Stimulated activated CD4-positive, alpha-beta T cell treated with anti-CD3 and anti-CD28 coated beads, Interleukin-15, amount 100 ng/mL, for 1 hour (primary cell): ENCODE measurements around the gene TRPV5.
"Not testable (repeated sequence)": the region's sequence is repeated elsewhere in the genome, so short reads cannot be mapped to it uniquely, and the experiment has no call there.

Experiments
- DNase-seq, 2 donors: peaks; one replicate each; pipeline ENCODE4 v3.0.0-alpha.2; 2020; ENCODE audit warnings: low read depth in 1 of 2, low spot score in 1 of 2

Gene TRPV5

DNA sequence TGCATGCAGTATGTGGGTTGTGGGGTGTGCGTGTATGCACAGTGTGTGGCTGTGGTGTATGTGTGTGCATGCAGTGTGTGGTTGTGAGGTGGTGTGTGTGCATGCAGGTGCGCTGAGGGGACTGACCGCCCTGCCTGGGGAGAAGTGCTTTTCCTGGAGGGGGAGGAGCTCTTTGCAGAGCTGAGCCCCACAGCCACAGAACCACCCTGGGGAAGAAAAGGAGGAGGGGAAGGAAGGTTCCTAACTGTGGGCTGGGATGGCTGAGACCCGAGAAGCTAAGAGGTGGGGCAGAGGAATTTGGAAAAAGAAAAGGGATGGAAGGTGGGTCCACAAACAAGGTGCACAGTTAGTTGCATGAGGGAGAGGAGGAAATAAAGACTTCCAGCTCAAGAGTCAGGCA is at the start of gene TRPV5:
TSS of gene TRPV5 (minus strand) at position 123 of the 400 bp plus-strand sequence. CDS start 287 bp downstream, outside the sequence.
- DNase-seq: no peak

DNA sequence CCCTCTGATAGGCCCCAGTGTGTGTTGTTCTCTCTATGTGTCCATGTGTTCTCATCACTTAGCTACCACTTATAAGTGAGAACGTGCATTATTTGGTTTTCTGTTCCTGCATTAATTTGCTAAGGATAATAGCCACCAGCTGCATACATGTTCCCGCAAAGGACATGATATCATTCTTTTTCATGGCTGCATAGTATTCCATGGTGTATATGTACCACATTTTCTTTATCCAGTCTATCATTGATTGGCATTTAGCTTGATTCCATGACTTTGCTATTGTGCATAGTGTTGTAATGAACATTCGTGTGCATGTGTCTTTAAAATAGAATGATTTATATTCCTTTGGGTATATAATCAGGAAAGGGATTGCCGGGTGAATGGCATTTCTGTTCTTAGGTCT is 44.9 kb upstream of the TRPV5 start:
- DNase-seq: not testable (repeated sequence)

DNA sequence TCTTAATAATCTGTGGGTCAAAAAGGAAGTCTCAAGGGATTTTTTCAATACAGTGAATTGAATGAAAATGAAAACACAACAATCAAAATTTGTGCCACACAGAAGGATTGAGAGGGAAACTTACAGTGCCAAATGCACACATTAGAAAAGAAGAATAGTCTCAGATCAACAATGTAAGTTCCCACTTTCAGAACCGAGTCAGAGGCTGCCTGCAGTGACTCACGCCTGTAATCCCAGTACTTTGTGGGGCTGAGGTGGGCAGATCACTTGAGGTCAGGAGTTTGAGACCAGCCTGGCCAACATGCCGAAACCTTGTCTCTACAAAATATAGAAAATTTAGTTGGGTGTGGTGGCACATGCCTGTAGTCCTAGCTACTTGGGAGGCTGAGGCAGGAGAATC is 41.1 kb upstream of the TRPV5 start:
- no peak for DNase-seq

DNA sequence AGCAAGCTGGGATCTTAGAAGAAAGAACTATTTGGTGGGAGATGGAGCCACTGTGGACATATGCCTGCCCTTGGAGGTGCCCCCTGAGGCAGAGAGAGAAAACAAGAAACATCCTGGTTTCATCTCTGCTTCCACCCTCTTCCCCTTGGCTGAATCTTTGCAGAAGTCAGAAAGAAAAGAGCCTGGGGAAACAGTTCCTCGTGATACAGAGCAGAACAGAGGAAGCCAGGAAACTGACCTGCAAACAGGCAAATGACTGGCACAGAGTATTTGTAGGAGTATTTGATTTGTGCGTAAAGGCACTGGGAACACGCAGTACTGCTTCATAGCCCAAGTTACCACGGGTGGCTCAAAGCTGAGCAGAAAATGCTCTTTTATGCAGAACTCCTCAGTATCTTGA is 35.6 kb upstream of the TRPV5 start:
- DNase-seq: no peak

DNA sequence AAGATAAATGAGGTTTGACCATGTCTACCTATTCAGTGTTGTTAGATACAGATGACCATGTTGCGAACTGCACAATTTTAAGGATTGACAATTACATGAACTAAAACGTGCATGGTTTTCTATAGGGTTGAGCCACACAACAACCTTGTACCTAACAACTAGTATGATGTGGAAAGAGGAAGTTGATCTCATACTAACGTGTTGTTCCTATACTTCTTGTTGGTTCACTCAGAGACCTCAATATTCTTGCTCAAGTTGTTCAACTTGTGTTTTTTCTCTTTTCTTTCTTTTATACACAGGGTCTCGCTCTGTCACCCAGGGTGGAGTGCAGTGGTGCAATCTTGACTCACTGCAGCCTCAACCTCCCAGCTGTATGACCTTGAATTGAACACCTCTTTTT is 34.7 kb upstream of the TRPV5 start:
- DNase-seq: no peak

DNA sequence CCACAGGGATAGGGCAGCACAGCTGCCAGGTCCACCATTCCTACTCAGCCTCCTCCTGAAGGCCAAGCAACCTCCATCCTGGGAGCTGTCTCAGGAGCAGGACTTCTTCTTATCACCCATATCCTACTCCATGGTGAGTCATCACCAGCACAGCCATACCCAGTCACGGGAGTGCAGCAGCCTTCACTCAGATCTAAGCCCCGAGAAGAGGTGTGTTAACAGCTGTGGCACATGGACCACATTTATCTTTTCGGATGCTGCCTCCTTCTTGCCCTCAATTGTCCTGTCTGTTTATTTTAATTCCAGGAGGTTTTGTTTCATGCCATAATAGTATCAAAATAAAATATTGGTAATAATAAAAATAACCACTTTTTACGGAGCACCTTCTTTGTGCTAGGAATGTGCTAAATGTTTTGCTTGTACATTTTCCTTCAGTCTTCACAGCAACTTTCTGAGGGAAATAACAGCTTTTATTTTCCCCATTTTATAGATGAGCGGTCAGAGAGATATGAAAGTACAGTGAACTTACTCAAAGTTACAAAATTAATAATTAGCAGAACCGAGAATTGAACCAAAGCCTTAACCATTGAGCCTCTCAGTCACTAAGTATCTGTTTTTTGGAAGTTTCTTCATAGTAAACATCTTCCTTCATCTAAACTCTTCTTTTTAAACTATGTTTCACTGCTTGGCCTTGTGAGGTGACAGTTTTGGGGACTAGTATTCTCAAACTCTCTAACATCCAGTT is 31.1 kb upstream of the TRPV5 start:
- DNase-seq: no peak

DNA sequence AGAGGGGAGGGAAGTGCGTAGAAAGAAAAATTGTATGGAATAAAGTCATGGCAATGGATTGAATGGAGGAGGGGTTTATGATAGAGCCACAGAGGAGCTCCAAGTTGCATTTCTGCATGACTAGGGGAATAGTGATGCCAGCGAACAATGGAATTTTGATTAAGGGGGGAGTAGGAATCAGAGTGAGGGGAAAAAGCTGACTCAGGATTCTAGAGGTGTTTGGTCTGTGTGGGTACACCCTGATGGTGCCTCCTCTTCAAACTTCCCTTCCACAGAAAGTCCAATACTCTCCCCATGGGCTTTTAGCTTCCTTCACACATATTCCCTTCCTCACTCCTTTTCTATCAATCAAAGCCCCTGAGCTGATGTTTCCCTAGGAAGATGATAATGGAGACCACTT is 30.4 kb upstream of the TRPV5 start:
- DNase-seq: no peak

DNA sequence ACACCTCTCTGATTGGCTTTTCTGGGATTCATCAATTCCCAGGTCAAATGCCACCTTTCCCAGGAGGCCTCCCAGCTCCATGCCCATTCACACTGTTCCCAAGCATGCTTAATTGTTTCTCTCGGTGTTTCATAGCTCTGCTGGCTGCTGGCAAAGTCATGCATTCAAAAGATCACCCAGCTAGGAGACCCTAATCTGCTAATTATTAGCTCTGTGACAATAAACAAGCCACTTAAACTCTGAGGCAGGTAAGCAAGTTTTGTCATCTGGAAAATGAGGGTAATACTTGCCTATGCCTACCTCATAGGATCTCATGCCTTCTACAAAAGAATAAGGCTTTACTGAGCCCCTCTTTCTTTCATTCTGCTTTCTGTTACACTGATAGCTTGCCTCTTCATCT is 29.4 kb upstream of the TRPV5 start:
- DNase-seq: no peak

DNA sequence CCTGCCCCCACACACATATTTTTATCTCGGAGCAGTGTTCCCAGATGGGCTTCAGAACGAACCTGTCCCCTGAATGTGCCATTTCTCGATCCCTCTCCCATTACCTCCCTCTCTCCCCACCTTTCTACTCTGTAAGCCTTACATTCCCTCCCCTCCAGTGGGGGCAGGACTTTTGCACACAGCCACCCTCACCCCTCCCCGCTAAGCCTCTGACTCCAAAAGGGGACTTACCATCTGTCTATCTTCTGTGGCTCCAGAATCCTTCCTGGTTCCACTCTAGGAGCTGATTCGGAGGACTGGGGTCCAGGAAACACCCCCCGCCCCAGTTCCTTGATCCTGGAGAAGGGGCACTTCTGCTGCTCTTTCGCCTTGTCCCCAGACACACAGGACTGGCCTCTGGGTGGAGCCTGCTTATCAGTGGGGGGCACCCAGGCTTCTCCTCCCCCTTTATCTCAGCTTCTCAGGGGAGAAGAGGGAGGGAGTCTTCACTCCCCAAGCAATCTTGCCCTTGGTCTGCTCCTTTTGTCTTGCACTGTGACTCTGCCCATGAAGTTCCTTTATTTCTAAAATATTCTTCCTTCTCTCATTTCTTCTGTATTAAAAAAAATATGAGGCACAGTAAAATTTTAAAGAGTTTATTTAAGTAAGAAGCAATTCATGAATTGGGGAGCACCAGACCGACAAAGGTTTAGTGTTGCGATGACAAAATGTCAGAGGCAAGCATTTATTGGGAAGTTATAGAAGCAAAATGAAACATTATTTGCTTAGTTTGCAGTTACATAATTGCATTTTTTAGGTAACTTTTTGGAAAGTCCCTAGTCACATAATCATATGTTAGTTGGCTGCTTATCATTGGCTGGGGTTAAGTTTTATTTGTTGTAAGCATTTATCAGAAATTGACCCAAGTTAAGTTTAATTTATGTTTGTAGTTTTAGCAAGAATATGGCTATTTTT is 28.7 kb upstream of the TRPV5 start, which contains the start of gene KEL:
TSS of gene KEL (minus strand) at position 391 of the 954 bp plus-strand sequence. CDS start at position 234, 157 bp downstream.
- no peak for DNase-seq

DNA sequence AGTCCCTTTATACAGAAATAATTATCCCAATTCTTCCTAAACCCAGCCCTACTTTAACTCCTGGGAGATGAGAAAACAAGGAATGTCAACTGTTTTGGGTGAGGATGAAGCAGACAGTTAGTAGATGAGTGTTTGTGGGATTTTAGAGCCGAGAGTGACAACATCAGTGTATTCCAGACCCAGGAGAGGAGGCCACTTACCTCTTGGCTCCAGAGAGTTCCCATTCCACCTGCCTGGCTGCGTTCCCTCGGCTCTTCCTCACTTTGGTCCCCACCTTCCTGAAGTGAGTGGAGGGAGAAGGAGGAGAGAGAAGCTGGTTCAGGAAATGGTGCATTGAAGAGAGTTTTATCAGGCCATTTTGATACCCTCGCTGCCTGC is 28.0 kb upstream of the TRPV5 start:
- DNase-seq: no peak

DNA sequence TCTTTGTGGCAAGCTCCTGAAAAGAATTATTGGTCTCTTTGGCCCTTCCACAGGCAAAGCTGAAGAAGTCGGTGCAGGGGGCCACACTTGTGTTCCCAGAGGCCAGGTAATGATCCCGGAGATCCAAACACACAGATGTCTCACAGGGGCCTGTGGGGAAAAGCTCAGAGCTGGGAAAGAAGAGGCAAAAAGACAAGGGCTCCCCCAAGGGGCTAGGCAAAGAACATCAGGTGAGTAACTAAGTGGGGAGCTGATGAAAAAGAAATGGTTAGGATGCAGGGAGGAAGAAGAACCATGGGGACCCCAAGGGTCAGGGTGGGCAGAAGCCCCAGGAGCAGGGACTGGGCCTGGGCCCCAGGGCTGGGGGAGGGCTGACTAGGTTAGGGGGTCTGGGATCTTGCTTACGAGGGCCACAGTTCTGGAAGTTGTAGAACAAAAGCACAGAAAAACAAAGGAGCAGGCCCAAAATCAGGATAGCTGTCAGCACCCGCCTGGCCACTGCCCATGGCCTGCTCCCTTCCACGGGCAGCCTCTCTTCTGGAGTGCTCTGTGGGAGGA is 27.5 kb upstream of the TRPV5 start:
- no peak for DNase-seq

DNA sequence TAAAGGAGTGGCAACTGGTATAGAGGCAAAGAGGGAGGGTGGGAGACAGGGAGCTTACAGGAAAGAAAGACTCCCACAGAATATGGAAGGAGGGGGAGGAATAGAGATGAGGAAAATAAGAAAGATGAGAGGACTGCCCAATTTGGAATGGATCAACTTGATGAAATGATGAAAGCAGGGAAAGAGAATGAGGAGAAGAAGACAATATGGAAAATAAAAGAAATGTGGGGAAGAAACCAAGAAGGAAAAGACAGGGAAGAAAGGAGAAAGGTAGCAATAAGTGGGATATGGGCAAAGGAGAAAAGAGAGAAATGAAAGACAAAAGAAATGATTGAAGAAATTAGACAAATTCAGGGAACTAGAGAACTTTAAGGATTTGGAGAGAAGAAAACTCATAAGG is 25.7 kb upstream of the TRPV5 start:
- DNase-seq: no peak

DNA sequence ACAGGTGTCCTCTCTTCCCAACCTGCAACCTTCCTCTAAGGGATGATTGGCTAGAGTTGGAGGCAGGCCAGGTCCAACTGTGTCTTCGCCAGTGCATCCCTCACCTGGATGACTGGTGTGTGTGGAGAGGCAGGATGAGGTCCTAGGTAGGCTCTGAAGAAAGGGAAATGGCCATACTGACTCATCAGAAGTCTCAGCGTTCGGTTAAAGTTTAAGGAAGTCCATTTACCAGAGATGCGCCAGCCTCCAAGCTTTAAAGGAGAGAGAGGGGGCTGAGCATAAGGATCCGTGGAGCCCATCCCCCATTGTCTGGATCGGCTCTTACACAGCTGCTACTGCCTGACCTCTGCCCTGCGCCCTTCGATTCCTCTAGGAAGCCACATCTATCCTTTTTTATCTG is 24.2 kb upstream of the TRPV5 start:
- DNase-seq: no peak

DNA sequence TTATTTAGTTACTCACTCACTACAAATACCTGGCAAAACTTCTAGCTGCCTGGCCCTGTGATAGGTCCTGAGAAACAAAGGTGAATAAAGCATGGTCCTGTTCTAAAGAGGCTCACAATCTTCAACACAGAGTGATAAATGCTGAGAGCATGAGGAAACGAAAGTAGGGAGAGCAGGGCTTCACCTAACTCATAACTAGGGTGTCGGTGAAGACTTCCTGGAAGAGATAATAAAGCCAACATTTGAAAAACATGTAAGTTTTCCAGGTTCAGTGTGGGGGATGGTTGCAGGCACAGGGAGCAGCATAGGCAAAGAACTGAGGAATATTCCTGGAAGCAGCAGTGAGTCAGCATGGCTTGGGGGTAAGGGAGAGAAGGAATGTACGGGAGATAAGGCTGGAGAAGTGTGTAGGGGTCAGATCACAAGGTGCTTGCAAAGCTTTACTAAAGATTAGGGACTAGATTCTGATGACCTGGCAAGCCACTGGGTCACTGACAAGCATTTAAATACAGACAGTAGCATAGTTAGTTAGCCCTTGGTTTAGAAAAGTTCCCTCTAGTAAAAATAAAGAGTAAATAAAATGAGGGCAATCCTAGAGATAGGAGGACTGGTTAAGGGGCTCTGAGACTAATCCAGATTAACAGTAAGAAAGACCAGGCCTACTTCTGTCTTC is 23.5 kb upstream of the TRPV5 start:
- no peak for DNase-seq

DNA sequence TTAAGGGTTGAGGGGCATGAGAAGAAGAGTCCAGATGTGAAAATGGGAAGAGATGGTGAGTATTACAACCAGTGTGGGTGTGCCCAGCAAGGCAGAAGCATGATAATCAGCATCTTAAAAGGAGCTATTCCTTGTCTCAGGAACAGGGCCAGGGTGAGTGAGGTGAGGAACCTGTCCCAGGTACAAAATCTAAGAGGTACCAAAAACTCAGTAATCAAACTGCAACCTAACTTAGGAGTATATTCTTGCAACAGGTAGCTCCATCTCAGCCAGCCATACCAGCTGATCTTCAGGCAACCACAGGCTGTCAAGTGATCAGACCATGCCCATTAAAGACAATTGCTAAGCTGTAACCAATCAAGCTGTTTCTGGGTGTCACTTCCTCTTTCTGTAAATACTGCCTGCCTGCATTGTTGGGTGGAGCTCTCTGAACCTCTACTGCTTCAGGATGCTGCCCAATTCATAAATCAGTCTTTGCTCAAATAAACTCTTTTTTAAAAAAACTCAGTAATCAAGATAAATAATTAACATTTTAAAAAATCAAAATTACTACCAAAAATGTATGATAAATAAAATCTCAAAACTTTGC is 21.2 kb upstream of the TRPV5 start:
- no peak for DNase-seq

DNA sequence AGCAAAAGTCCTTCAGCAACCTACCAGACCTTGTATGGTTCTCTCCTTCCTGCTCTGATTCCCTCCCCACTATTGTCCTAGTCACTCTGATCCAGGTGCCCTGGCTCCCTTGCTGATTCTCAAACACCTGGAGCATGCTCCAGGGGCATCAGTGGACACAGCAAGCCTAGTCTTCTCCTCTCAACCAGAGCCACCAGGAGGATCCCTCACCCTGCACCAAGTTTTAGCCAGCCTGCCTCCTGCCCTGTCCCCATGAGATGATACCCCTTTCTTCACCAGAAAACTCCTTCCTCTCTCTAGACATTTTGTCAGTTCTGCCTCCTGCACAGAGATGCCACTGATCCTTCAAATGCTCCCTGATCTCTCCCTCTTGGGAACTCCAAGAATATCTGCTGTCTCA is 16.7 kb upstream of the TRPV5 start:
- no peak for DNase-seq

DNA sequence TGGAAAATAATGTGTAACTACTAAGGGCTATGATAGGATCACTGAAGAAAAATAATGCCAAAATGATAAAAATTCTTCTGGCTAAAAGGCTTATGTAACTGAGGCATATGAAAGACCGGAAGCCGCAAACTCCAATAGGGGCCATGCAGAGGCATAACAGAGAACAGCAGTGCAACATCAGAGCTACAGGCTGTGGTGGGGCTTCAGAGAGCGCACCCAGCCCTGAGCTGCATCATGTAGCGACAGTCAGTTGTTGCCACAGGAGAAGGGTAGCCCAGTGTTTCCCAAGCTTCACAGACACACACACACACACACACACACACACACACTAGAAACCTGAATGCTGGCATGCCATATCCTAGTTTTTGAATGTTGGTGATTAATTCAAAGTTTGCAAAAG is 15.1 kb upstream of the TRPV5 start:
- no peak for DNase-seq

DNA sequence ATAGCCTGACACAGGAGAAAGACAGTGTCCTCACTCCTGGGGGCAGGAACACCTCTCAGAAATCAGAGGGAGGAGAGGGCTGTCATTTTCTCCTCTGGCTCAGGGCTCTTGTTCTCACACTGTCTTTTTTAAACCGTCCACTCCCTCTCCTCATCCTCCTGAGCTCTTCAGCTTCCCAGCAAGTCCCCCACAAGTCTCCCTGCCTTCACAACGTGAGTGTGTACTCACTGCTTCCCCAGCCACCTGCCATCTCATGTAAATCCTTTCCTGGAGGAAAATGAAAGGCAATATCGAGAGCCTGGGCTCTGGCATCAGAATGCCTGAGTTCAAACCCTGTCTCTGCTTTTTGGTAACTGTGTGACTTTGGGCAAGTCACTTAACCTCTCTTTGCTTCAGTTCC is 11.5 kb upstream of the TRPV5 start:
- no peak for DNase-seq

DNA sequence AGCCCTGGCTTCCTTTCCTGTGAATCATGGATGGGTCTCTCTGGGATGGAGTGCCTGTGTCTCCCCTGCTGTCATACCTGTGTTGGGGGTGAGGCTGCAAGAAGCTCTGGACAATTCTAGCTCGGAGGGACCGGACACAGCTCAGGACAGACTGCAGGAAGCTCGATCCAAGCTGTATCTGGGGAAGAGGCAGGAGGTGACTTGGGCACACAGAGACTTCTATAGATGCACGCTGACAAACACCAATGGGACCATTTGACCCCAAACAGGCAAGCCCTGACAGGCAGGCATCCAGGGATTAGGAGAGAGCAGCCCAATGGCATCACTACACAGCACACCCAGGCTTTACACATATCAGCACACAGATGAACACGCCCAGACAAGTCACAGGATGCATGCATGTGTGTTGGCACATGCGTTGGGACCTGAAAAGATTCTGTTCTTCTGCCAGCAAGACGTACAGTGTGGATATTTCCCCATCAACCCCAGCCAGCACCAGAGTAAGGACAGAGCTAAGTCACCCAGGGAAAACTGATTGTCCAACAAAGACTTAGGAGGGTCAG is 10.2 kb upstream of the TRPV5 start:
- no peak for DNase-seq

DNA sequence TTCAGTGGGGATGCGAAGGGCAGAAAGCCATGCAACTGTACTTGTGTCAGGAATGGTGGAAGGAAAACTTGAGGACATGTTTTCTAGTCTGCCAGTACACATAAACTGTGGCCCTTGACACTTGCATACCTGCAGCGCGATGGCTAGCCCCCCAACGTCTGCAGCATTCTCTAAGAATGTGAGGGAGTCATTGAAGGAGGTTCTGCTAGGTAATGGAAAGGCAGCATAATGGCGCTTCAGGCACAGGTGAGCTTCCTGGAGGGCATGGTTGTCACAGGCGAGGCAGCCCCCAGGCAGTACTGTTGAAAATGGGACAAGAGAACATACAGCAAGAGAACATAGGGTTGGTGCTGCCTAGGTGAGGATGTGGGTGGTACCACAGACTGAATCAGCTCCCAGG is 9.2 kb upstream of the TRPV5 start:
- no peak for DNase-seq

DNA sequence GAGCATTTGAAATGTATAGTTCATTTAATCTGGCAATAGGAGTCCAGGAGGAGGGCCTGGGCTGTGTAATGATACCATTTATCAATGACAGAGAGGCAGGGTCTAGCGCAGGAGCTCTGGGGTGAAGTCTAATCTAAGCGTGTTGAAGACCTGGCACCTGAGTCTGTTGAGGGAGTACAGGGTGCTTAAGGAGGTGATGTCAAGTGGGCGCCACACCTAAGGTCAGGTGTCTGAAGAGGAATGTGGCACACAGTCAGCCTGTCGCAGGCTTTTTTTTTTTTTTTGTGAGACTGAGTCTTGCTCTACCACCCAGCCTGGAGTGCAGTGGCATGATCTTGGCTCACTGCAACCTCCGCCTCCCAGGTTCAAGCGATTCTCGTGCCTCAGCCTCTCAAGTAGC is 8.0 kb upstream of the TRPV5 start:
- DNase-seq: no peak
